K562 (cell line): ENCODE results near the gene TTYH2. TPM values are rescaled to one million over a fixed set of nuclear protein-coding genes. Genes with fewer than 3 reads are reported as not detected.
A peak's percentile ranks its signal among the peaks of the same experiment; 100 is the strongest.

Experiments used
- ATAC-seq: fragments of 200-7000 bp; cut with Tn5 transposase; 3 replicates; pipeline ENCODE4 v1.9.1; 2020; ENCODE audit warnings: moderate library complexity
- BruUV-seq: library from RNA; stranded (reverse); fragments of 400-500 nt; replicated peaks from 2 replicates; lab custom pipeline; 2021; lab: Mats Ljungman, UMichigan
- CTCF ChIA-PET: fragments of 300-600 bp; formaldehyde crosslinking; extraction: SDS; loops from one replicate; lab custom pipeline; 2021; ENCODE audit warnings: low intra/inter-chr PET ratio; lab: Yijun Ruan, JAX
- POLR2A ChIA-PET: fragments of 300-600, 350-650 bp; sonication (Branson Sonifier 250); formaldehyde crosslinking; extraction: SDS; loops from one replicate; lab custom pipeline; 2021; ENCODE audit warnings: antibody characterized with exemption, inconsistent platforms; lab: Yijun Ruan, JAX
- DNase-seq, 4 experiments: peaks; one replicate each; pipeline versions ENCODE4 v3.0.0 to v3.0.0-alpha.2; 2011 to 2018; ENCODE audit warnings: low spot score in 3 of 4, mixed read lengths in 3 of 4; ENCODE audit errors: extremely low read depth in 1 of 4
- FAIRE-seq: peaks from 2 replicates; lab custom pipeline; 2011; peaks lifted over from hg19 to GRCh38; lab: Jason Lieb, UNC
- H2AFZ ChIP-seq: 2 replicates; pipeline ENCODE4 v1.6.0; 2011; ENCODE audit warnings: low read depth, low read length, control low read depth, inconsistent platforms
- H3K27ac ChIP-seq: fragments of 200-600 bp; 3 replicates; pipeline ENCODE4 v1.8.0; 2011; ENCODE audit warnings: low read depth, mild to moderate bottlenecking, control low read depth, inconsistent platforms, low read length, moderate library complexity, mixed read lengths; ENCODE audit errors: extremely low read depth
- H3K27me3 ChIP-seq, 2 experiments: fragments of 300-600 bp in 1 of 2; 2 replicates in 1 of 2; 3 replicates in 1 of 2; pipeline versions ENCODE4 v1.6.0 to v1.8.0; 2011; ENCODE audit warnings: inconsistent platforms in 2 of 2, low read length in 2 of 2, mild to moderate bottlenecking in 1 of 2, mixed read lengths in 1 of 2, moderate library complexity in 1 of 2; ENCODE audit not compliant: control insufficient read depth in 2 of 2, insufficient read depth in 2 of 2
- H3K36me3 ChIP-seq: fragments of 300-600 bp; 3 replicates; pipeline ENCODE4 v1.8.0; 2011; ENCODE audit warnings: mild to moderate bottlenecking, low read length, inconsistent platforms; ENCODE audit not compliant: control insufficient read depth, insufficient read depth
- H3K4me1 ChIP-seq, 2 experiments: fragments of 200-600 bp in 1 of 2; replicated peaks in 1 of 2; 2 replicates in 1 of 2; 3 replicates in 1 of 2; pipeline versions ENCODE4 v1.5.1 to v1.8.0; 2011; ENCODE audit warnings: inconsistent platforms in 2 of 2, low read length in 2 of 2, mild to moderate bottlenecking in 1 of 2, mixed read lengths in 1 of 2, moderate library complexity in 1 of 2; ENCODE audit not compliant: control insufficient read depth in 2 of 2, insufficient read depth in 2 of 2
- H3K4me2 ChIP-seq: 2 replicates; pipeline ENCODE4 v1.6.1; 2011; ENCODE audit warnings: low read length, control low read depth, inconsistent platforms, mixed read lengths; ENCODE audit not compliant: insufficient read depth
- H3K4me3 ChIP-seq: fragments of 200-600 bp; sonication (generic), shearing (Covaris generic); 2 replicates; pipeline ENCODE4 v1.5.1; 2016; ENCODE audit warnings: control low read depth, inconsistent platforms
- H3K79me2 ChIP-seq: fragments of 200-600 bp; 3 replicates; pipeline ENCODE4 v1.8.0; 2011; ENCODE audit warnings: low read length, inconsistent platforms; ENCODE audit not compliant: control insufficient read depth, insufficient read depth
- H3K9ac ChIP-seq, 2 experiments: 2 replicates each; pipeline versions ENCODE4 v1.6.0 to v1.6.1; 2011; ENCODE audit warnings: low read depth in 2 of 2, low read length in 2 of 2, control low read depth in 1 of 2, inconsistent platforms in 1 of 2, mild to moderate bottlenecking in 1 of 2, mixed read lengths in 1 of 2; ENCODE audit not compliant: insufficient read depth in 1 of 2
- H3K9me1 ChIP-seq: one replicate; pipeline ENCODE4 v1.6.0; 2011; ENCODE audit warnings: inconsistent platforms, mild to moderate bottlenecking, low read length, moderate library complexity; ENCODE audit not compliant: control insufficient read depth, insufficient read depth
- H3K9me3 ChIP-seq: replicated peaks from 2 replicates; pipeline ENCODE4 v1.5.1; 2011; ENCODE audit warnings: low read depth, low read length, inconsistent platforms; ENCODE audit not compliant: control insufficient read depth, insufficient read depth
- H4K20me1 ChIP-seq: replicated peaks from 2 replicates; pipeline ENCODE4 v1.6.1; 2011; ENCODE audit warnings: low read length, inconsistent platforms, mixed read lengths; ENCODE audit not compliant: control insufficient read depth, insufficient read depth
- BCOR ChIP-seq: fragments of 450-650 bp; IDR thresholded peaks from 2 replicates; pipeline ENCODE4 v1.6.1; 2016
- BRCA1 ChIP-seq, 2 experiments: fragments of 450-650 bp in 1 of 2; sonication (generic) in 1 of 2; formaldehyde crosslinking in 1 of 2; IDR thresholded peaks; 2 replicates each; pipeline versions ENCODE4 v1.5.0 to v1.6.1; 2017 to 2020; ENCODE audit warnings: mild to moderate bottlenecking in 1 of 2, missing genetic modification reagents in 1 of 2
- LCOR ChIP-seq: sonication (generic); formaldehyde crosslinking; IDR thresholded peaks from 2 replicates; pipeline ENCODE4 v1.8.0; 2022; ENCODE audit warnings: mild to moderate bottlenecking, missing genetic modification reagents
- POLR2A ChIP-seq: fragments of 450-650 bp; conservative IDR thresholded peaks from 2 replicates; pipeline ENCODE4 v1.6.1; 2016
- POLR2AphosphoS5 ChIP-seq: IDR thresholded peaks from 2 replicates; pipeline ENCODE4 v1.6.1; 2011; ENCODE audit warnings: mild to moderate bottlenecking, low read depth, low read length, moderate library complexity; ENCODE audit not compliant: control insufficient read depth, insufficient read depth
- ZNF212 ChIP-seq: fragments of 450-650 bp; formaldehyde crosslinking; IDR thresholded peaks from 2 replicates; pipeline ENCODE4 v1.4.0; 2020; ENCODE audit warnings: mild to moderate bottlenecking
- ZNF3 ChIP-seq: fragments of 250-450 bp; sonication (Bioruptor Pico); IDR thresholded peaks from 2 replicates; pipeline ENCODE4 v1.5.0; 2021; ENCODE audit warnings: mild to moderate bottlenecking, moderate library complexity
- WGBS: fragments of 100-300 bp; shearing (Covaris generic); methylation state at CpG from one replicate; pipeline ENCODE4 v1.1.6; 2016; ENCODE audit warnings: low coverage, mixed read lengths; ENCODE audit not compliant: insufficient coverage; ENCODE audit errors: missing lambda C conversion rate; 5-methylcytosine and 5-hydroxymethylcytosine counted together
- in situ Hi-C: fragments of 300-500 bp; cut with MboI; formaldehyde crosslinking; loops from 4 replicates; pipeline ENCODE4 v1.15.0; 2018; ENCODE audit warnings: inconsistent platforms, mixed read lengths
- intact Hi-C: fragments of 100-400 bp; cut with micrococcal nuclease; formaldehyde crosslinking; loops from 2 replicates; pipeline ENCODE4 v1.14.2; 2022
- polyA plus RNA-seq, 8 experiments: library from polyadenylated mRNA; depleted of rRNA in 4 of 8; stranded (reverse) in 5 of 8; unstranded in 3 of 8; fragments of >200 nt; fragmentation: Nextera tagmentation in 2 of 8; fragmentation: Illumina TruSeq in 1 of 8; extraction: Ambion mirVana in 2 of 8; extraction: Trizol in 1 of 8; gene quantifications; 2 replicates each; pipeline versions ENCODE4 v1.2.1 to v1.2.3, GENCODE V29; 2011 to 2014; ENCODE audit warnings: inconsistent platforms in 1 of 8, missing spikeins in 1 of 8
- total RNA-seq, 7 experiments: library from RNA; depleted of rRNA in 6 of 7; stranded (reverse); fragments of >200 nt in 6 of 7; fragmentation: Illumina TruSeq in 2 of 7; extraction: Trizol in 2 of 7; gene quantifications; 2 replicates each; pipeline versions ENCODE4 v1.2.1 to v1.2.3, GENCODE V29; 2011 to 2021; ENCODE audit warnings: low replicate concordance in 1 of 7
- TF ChIP-seq, protein P1 (sequence below), 2 experiments: fragments of 450-650 bp; IDR thresholded peaks; 2 replicates each; pipeline ENCODE4 v1.6.1; 2016; ENCODE audit warnings: mild to moderate bottlenecking in 2 of 2, borderline replicate concordance in 1 of 2, low read depth in 1 of 2, moderate library complexity in 1 of 2
- TF ChIP-seq, protein P2 (sequence below): fragments of 200-400 bp; formaldehyde crosslinking; IDR thresholded peaks from 2 replicates; pipeline ENCODE4 v1.6.1; 2017; ENCODE audit warnings: mild to moderate bottlenecking, low read depth, low read length, moderate library complexity
- TF ChIP-seq, protein P3 (sequence below): fragments of 250-450 bp; sonication (Bioruptor Pico); IDR thresholded peaks from 2 replicates; pipeline ENCODE4 v1.4.0; 2020; ENCODE audit warnings: mild to moderate bottlenecking

Gene TTYH2
- total and polyA plus RNA-seq, 9 of the 15 experiments (the other 6 are each of a cell fraction or from before 2014, with no cell fraction given): 0.03 to 2.0 (median 0.91) TPM

DNA sequence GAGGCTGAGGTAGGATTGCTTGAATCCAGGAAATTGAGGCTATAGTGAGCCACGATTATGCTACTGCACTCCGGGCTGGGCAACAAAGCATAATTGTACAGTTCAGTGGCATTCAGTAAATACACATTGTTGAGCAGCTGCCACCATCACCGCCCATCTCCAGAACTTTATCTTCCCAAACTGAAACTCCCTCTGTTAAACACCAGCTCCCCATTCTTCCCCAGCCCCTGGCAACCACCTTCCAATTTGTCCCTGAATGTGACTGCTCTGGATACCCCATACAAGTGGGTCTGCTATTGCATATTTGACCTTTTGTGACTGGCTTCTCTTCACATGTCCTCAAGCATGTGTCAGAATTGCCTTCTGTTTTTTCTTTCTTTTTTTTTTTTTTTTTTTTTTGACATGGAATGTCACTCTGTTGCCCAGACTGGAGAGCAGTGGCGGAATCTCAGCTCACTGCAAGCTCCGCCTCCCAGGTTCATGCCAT, 7.0 kb upstream of the TTYH2 start:
- intact Hi-C loops: no loop called here
- BruUV-seq: no TSS peak
- no peak for DNase-seq
- TF ChIP-seq BCOR: no peak
- TF ChIP-seq, protein P1, sequence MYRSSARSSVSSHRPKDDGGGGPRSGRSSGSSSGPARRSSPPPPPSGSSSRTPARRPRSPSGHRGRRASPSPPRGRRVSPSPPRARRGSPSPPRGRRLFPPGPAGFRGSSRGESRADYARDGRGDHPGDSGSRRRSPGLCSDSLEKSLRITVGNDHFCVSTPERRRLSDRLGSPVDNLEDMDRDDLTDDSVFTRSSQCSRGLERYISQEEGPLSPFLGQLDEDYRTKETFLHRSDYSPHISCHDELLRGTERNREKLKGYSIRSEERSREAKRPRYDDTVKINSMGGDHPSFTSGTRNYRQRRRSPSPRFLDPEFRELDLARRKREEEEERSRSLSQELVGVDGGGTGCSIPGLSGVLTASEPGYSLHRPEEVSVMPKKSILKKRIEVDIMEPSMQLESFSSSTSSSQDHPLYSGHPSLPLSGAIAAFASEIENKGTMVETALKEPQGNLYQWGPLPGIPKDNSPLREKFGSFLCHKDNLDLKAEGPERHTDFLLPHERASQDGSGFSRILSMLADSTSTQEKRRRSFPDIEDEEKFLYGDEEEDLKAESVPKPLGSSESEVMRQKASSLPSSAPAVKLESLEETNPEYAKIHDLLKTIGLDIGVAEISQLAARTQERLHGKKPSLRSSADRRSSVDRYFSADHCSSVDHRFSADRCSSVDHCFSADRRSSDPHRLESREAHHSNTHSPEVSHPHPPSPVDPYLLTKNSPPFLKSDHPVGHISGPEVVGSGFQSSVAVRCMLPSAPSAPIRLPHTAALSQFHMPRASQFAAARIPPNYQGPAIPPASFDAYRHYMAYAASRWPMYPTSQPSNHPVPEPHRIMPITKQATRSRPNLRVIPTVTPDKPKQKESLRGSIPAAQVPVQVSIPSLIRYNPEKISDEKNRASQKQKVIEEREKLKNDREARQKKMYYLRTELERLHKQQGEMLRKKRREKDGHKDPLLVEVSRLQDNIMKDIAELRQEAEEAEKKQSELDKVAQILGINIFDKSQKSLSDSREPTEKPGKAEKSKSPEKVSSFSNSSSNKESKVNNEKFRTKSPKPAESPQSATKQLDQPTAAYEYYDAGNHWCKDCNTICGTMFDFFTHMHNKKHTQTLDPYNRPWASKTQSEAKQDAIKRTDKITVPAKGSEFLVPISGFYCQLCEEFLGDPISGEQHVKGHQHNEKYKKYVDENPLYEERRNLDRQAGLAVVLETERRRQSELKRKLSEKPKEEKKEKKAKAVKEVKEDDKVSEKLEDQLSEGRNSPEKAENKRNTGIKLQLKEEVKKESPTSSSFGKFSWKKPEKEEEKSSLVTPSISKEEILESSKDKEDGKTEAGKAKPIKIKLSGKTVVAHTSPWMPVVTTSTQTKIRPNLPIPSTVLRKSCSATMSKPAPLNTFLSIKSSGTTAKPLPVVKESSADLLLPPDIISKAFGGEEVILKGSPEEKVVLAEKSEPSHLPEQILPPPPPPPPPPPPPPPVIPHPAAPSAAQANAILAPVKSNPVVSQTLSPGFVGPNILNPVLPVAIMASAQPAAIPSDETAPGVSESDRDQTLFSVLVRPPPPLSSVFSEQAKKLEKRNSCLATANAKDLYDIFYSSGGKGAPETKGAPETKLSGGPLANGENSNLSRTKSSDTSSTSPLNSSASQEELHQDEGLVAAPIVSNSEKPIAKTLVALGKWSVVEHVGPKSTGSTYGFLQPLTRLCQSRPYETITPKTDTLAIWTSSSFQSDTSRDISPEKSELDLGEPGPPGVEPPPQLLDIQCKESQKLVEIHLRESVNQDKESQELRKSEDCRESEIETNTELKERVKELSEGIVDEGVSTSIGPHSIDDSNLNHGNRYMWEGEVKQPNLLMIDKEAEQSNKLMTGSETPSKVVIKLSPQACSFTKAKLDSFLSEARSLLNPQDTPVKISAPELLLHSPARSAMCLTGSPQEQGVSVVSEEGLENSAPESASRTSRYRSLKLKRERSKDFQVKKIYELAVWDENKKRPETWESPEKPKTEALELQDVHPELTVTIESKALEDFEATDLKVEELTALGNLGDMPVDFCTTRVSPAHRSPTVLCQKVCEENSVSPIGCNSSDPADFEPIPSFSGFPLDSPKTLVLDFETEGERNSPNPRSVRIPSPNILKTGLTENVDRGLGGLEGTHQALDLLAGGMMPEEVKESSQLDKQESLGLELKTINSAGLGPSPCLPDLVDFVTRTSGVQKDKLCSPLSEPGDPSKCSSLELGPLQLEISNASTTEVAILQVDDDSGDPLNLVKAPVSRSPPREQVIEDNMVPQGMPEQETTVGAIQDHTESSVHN (IDR thresholded peaks at IDR 0.05; ENCODE audit: borderline replicate concordance in 1 of 2, low read depth in 1 of 2): no peak
- TF ChIP-seq POLR2AphosphoS5: peak; percentile 67; the same call in 1 of the 2 replicates
- TF ChIP-seq ZNF3 (CRISPR knock-in tag): no peak
- TF ChIP-seq, protein P2, sequence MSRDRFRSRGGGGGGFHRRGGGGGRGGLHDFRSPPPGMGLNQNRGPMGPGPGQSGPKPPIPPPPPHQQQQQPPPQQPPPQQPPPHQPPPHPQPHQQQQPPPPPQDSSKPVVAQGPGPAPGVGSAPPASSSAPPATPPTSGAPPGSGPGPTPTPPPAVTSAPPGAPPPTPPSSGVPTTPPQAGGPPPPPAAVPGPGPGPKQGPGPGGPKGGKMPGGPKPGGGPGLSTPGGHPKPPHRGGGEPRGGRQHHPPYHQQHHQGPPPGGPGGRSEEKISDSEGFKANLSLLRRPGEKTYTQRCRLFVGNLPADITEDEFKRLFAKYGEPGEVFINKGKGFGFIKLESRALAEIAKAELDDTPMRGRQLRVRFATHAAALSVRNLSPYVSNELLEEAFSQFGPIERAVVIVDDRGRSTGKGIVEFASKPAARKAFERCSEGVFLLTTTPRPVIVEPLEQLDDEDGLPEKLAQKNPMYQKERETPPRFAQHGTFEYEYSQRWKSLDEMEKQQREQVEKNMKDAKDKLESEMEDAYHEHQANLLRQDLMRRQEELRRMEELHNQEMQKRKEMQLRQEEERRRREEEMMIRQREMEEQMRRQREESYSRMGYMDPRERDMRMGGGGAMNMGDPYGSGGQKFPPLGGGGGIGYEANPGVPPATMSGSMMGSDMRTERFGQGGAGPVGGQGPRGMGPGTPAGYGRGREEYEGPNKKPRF: no peak
- TF ChIP-seq, protein P3, sequence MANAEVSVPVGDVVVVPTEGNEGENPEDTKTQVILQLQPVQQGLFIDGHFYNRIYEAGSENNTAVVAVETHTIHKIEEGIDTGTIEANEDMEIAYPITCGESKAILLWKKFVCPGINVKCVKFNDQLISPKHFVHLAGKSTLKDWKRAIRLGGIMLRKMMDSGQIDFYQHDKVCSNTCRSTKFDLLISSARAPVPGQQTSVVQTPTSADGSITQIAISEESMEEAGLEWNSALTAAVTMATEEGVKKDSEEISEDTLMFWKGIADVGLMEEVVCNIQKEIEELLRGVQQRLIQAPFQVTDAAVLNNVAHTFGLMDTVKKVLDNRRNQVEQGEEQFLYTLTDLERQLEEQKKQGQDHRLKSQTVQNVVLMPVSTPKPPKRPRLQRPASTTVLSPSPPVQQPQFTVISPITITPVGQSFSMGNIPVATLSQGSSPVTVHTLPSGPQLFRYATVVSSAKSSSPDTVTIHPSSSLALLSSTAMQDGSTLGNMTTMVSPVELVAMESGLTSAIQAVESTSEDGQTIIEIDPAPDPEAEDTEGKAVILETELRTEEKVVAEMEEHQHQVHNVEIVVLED (CRISPR knock-in tag): no peak
- TF ChIP-seq BRCA1 (IDR thresholded peaks at IDR 0.05): no peak
- no peak for TF ChIP-seq BRCA1 (CRISPR knock-in tag; IDR thresholded peaks at IDR 0.05)
- TF ChIP-seq LCOR (CRISPR knock-in tag): no peak
- no peak for TF ChIP-seq ZNF212 (CRISPR knock-in tag)
- peak; percentile 55 for TF ChIP-seq POLR2A

More for the DNA sequence above, 7.0 kb upstream of the TTYH2 start:
- no peak overlapping the region for H2AFZ ChIP-seq
- ATAC-seq: no peak
- CTCF ChIA-PET: no interaction called here
- H3K9me1 ChIP-seq: peaks cover 5% of the 10 kb centered on the region
- peaks cover 50% of the 10 kb centered on the region for H4K20me1 ChIP-seq
- H3K4me3 ChIP-seq: no peak overlapping the region
- peaks cover 76% of the 10 kb centered on the region for H3K36me3 ChIP-seq
- in situ Hi-C loops: no loop called here
- H3K27me3 ChIP-seq: peaks cover 12 to 15% of the 10 kb centered on the region in 2 experiments
- POLR2A ChIA-PET: interaction anchor here (0.6 to 1.3 kb wide), 4 partner anchors 14 to 174 kb away, joined by 3 to 6 read pairs (median 4); no protein-coding TSS in a partner anchor
- peaks cover 51% of the 10 kb centered on the region for H3K79me2 ChIP-seq
- 0 out of 2 replicates have a peak overlapping the region, but pooled peaks have one; percentile 3 for H3K4me2 ChIP-seq
- no peak for FAIRE-seq
- H3K9ac ChIP-seq: peak overlapping the region; percentile 10 to 49; a peak in 1 of 4 replicates
- 93% methylated on average over 5 of the region's 5 CpGs for WGBS
- no peaks in the 10 kb centered on the region for H3K9me3 ChIP-seq
- peaks cover 13 to 28% of the 10 kb centered on the region in 2 experiments; a peak in 4 of 5 replicates for H3K4me1 ChIP-seq
- H3K27ac ChIP-seq: no peak overlapping the region
